GM12878 (cell line): ENCODE results near the gene NHS. TPM values are rescaled to one million over a fixed set of nuclear protein-coding genes. Genes with fewer than 3 reads are reported as not detected.

Experiments
- ATAC-seq: fragments of 200-7000 bp; cut with Tn5 transposase; 3 replicates; pipeline ENCODE4 v1.9.1; 2020; ENCODE audit warnings: mild to moderate bottlenecking, moderate library complexity
- BruUV-seq: library from RNA; stranded (reverse); fragments of 400-500 nt; replicated peaks from 2 replicates; lab custom pipeline; 2021; lab: Mats Ljungman, UMichigan
- CTCF ChIA-PET: fragments of 300-600 bp; sonication (Branson Sonifier 250); formaldehyde crosslinking; extraction: SDS; loops from one replicate; lab custom pipeline; 2021; ENCODE audit warnings: inconsistent platforms; lab: Yijun Ruan, JAX
- POLR2A ChIA-PET: fragments of 350-600 bp; formaldehyde crosslinking; extraction: SDS; loops from one replicate; lab custom pipeline; 2021; ENCODE audit warnings: inconsistent platforms; lab: Charles Lee
- RAD21 ChIA-PET: fragments of 300-600 bp; sonication (Branson Sonifier 250); formaldehyde crosslinking; loops from one replicate; lab custom pipeline; 2023; ENCODE audit warnings: antibody characterized with exemption; ENCODE audit not compliant: unreplicated experiment; lab: Charles Lee
- SMC1A ChIA-PET: fragments of 300-600 bp; sonication (Branson Sonifier 250); formaldehyde crosslinking; loops from one replicate; lab custom pipeline; 2023; ENCODE audit not compliant: unreplicated experiment, uncharacterized antibody; lab: Charles Lee
- DNase-seq: peaks from one replicate; pipeline ENCODE4 v3.0.0-alpha.2; 2011; ENCODE audit warnings: low read depth, low spot score
- FAIRE-seq: peaks from 3 replicates; lab custom pipeline; 2011; peaks lifted over from hg19 to GRCh38; lab: Jason Lieb, UNC
- H2AFZ ChIP-seq: 2 replicates; pipeline ENCODE4 v1.6.0; 2011; ENCODE audit warnings: low read depth, low read length, control low read depth; ENCODE audit not compliant: control insufficient read depth
- H3K27ac ChIP-seq: 2 replicates; pipeline ENCODE4 v1.5.1; 2011; ENCODE audit warnings: control low read depth; ENCODE audit not compliant: control insufficient read depth, insufficient read depth
- H3K27me3 ChIP-seq, 2 experiments: replicated peaks in 1 of 2; 2 replicates each; pipeline versions ENCODE4 v1.6.0 to v1.6.1; 2011; ENCODE audit warnings: low read length in 1 of 2; ENCODE audit not compliant: control insufficient read depth in 2 of 2, insufficient read depth in 2 of 2
- H3K36me3 ChIP-seq, 2 experiments: 2 replicates each; pipeline ENCODE4 v1.5.1; 2011; ENCODE audit warnings: low read length in 1 of 2; ENCODE audit not compliant: control insufficient read depth in 2 of 2, insufficient read depth in 2 of 2
- H3K4me1 ChIP-seq: 2 replicates; pipeline ENCODE4 v1.6.1; 2011; ENCODE audit warnings: mild to moderate bottlenecking, low read length, moderate library complexity, mixed read lengths; ENCODE audit not compliant: control insufficient read depth, insufficient read depth
- H3K4me2 ChIP-seq: 2 replicates; pipeline ENCODE4 v1.6.0; 2011; ENCODE audit warnings: control low read depth; ENCODE audit not compliant: control insufficient read depth, insufficient read depth
- H3K4me3 ChIP-seq: fragments of 200-600 bp; sonication (generic); 2 replicates; pipeline ENCODE4 v1.5.1; 2016
- H3K79me2 ChIP-seq: 2 replicates; pipeline ENCODE4 v1.6.0; 2011; ENCODE audit warnings: low read length; ENCODE audit not compliant: control insufficient read depth, insufficient read depth
- H3K9ac ChIP-seq: 2 replicates; pipeline ENCODE4 v1.8.0; 2011; ENCODE audit warnings: low read length, control low read depth, mixed read lengths; ENCODE audit not compliant: control insufficient read depth, insufficient read depth
- H3K9me3 ChIP-seq: replicated peaks from 3 replicates; pipeline ENCODE4 v1.5.1; 2011; ENCODE audit warnings: mild to moderate bottlenecking, low read length; ENCODE audit not compliant: control insufficient read depth, insufficient read depth
- H4K20me1 ChIP-seq: 2 replicates; pipeline ENCODE4 v1.6.0; 2011; ENCODE audit not compliant: control insufficient read depth, insufficient read depth
- CBX3 ChIP-seq: fragments of 200-600 bp; sonication (generic); IDR thresholded peaks from 2 replicates; pipeline ENCODE4 v1.6.1; 2016; ENCODE audit warnings: low read depth, borderline replicate concordance
- HDGF ChIP-seq: fragments of 450-650 bp; IDR thresholded peaks from 2 replicates; pipeline ENCODE4 v1.6.1; 2016; ENCODE audit warnings: antibody characterized with exemption
- MXI1 ChIP-seq: fragments of 150-350 bp; IDR thresholded peaks from 2 replicates; pipeline ENCODE4 v1.6.1; 2011; ENCODE audit warnings: low read depth, mild to moderate bottlenecking, inconsistent platforms, low read length, improper control_type of control experiment
- MYC ChIP-seq: IDR thresholded peaks from 2 replicates; pipeline ENCODE4 v1.6.1; 2011; ENCODE audit warnings: mild to moderate bottlenecking, low read length, moderate library complexity, inconsistent platforms; ENCODE audit not compliant: insufficient read depth, insufficient replicate concordance, insufficient read length, severe bottlenecking
- NRF1 ChIP-seq: conservative IDR thresholded peaks from 2 replicates; pipeline ENCODE4 v1.6.1; 2011; ENCODE audit warnings: mild to moderate bottlenecking, low read depth, low read length, improper control_type of control experiment
- PKNOX1 ChIP-seq: fragments of 450-650 bp; IDR thresholded peaks from 2 replicates; pipeline ENCODE4 v1.6.1; 2016; ENCODE audit warnings: mild to moderate bottlenecking
- POU2F2 ChIP-seq: IDR thresholded peaks from 3 replicates; pipeline ENCODE4 v1.6.1; 2011; ENCODE audit warnings: low read depth, mild to moderate bottlenecking, low read length, borderline replicate concordance
- RAD51 ChIP-seq: fragments of 450-650 bp; IDR thresholded peaks from 2 replicates; pipeline ENCODE4 v1.6.1; 2016; ENCODE audit warnings: moderate library complexity, mild to moderate bottlenecking, inconsistent platforms
- RFX5 ChIP-seq: IDR thresholded peaks from 2 replicates; pipeline ENCODE4 v1.6.1; 2011; ENCODE audit warnings: low read depth, low read length, improper control_type of control experiment
- SP1 ChIP-seq: IDR thresholded peaks from one replicate; pipeline ENCODE4 v1.6.1; 2011; ENCODE audit warnings: low read depth, low read length
- WRNIP1 ChIP-seq: IDR thresholded peaks from 2 replicates; pipeline ENCODE4 v1.6.1; 2011; ENCODE audit warnings: low read depth, low read length, improper control_type of control experiment, borderline replicate concordance
- YY1 ChIP-seq: IDR thresholded peaks from 2 replicates; pipeline ENCODE4 v1.6.1; 2011; ENCODE audit warnings: low read depth, mild to moderate bottlenecking, low read length
- ZNF384 ChIP-seq: IDR thresholded peaks from 2 replicates; pipeline ENCODE4 v1.6.1; 2012; ENCODE audit warnings: low read depth, mild to moderate bottlenecking, low read length, improper control_type of control experiment, borderline replicate concordance
- WGBS: methylation state at CpG from one replicate; pipeline ENCODE4 v1.1.6; 2016; ENCODE audit warnings: low lambda C conversion rate; ENCODE audit not compliant: insufficient replicate concordance, insufficient coverage; ENCODE audit errors: missing lambda C conversion rate; 5-methylcytosine and 5-hydroxymethylcytosine counted together
- in situ Hi-C: fragments of 300-500 bp; cut with MboI; formaldehyde crosslinking; loops from 9 replicates; pipeline ENCODE4 v1.14.3; 2018; ENCODE audit warnings: mixed read lengths
- intact Hi-C: fragments of 100-400 bp; cut with micrococcal nuclease; formaldehyde crosslinking; loops from one replicate; pipeline ENCODE4 v1.14.2; 2022; ENCODE audit not compliant: unreplicated experiment
- polyA plus RNA-seq, 11 experiments: library from polyadenylated mRNA; depleted of rRNA in 4 of 11; unstranded in 6 of 11; stranded (reverse) in 5 of 11; fragments of >200 nt; fragmentation: Nextera tagmentation in 4 of 11; fragmentation: Illumina TruSeq in 1 of 11; extraction: Ambion mirVana in 4 of 11; extraction: Trizol in 1 of 11; gene quantifications; 1 replicate in 1 of 11; 2 replicates in 10 of 11; pipeline versions ENCODE4 v1.2.1 to v1.2.3, GENCODE V29; 2011 to 2016; ENCODE audit warnings: inconsistent platforms in 2 of 11, missing spikeins in 2 of 11, low read depth in 1 of 11
- total RNA-seq, 4 experiments: library from RNA; depleted of rRNA in 3 of 4; stranded (reverse); fragments of >200 nt in 3 of 4; fragmentation: Illumina TruSeq in 1 of 4; extraction: Trizol in 1 of 4; gene quantifications; 2 replicates each; pipeline versions ENCODE4 v1.2.1 to v1.2.3, GENCODE V29; 2013 to 2021
- TF ChIP-seq, protein P1 (sequence below): fragments of 150-350 bp; IDR thresholded peaks from 2 replicates; pipeline ENCODE4 v1.6.1; 2014; ENCODE audit warnings: mild to moderate bottlenecking, low read depth, low read length
- TF ChIP-seq, protein P2 (sequence below): IDR thresholded peaks from 2 replicates; pipeline ENCODE4 v1.6.1; 2011; ENCODE audit warnings: mild to moderate bottlenecking, low read depth, low read length, moderate library complexity; ENCODE audit not compliant: insufficient replicate concordance
- TF ChIP-seq, protein P3 (sequence below): IDR thresholded peaks from 2 replicates; pipeline ENCODE4 v1.6.1; 2011; ENCODE audit warnings: borderline replicate concordance, low read depth, mild to moderate bottlenecking, moderate library complexity, mixed read lengths, low read length; ENCODE audit not compliant: insufficient read depth; ENCODE audit errors: extremely low read length
- TF ChIP-seq, protein P4 (sequence below): IDR thresholded peaks from 2 replicates; pipeline ENCODE4 v1.6.1; 2012; ENCODE audit warnings: low read depth, low read length, improper control_type of control experiment

Gene NHS
- total and polyA plus RNA-seq, 10 of the 15 experiments (the other 5 are each of a cell fraction or from before 2014, with no cell fraction given), result under 0.01 to 0.07 (median 0.03) TPM; not detected in 7

DNA sequence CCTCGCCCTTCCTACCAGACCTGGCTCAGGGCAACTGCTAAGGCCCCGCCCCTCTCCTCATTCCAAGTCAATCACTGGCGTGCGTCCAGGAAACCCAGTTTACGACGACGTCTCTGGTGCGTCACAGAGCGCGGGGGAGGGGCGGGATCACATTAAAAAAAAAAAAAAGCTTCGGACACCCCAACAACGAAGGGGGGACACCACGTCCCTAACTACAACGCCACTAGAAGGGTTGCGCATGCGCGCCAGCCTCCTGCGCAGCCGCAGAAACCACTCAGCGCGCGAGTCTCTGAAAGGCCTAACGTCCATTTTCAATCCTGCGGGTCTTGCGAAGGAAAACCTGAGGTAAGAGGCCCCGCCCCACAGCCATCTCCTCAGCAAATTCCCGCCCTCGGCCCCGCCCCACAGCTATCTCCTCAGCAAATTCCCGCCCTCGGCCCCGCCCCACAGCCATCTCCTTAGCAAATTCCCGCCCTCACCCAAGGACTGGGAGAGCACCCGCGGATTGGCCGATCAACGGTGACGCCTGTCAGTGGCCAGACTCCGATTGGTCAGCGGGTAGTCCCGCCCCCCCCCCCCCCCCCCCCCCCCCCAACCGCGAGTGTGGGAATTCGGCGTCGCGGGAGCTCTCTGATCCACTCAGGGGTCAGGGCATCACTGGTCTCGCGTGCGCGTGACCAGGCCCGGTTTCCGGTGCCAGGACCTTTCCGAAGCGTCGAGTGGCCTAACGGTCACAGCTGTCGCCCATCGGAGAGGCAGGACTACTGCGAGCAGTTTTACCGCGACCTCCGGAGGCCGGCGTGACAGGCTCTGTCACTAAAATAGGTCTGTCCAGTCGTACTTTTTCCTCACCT, 362.1 kb downstream of the NHS start, which contains the start of gene SCML1:
Gene SCML1 (plus strand): TSS at position 638 of the 854 bp plus-strand sequence. CDS start 6,694 bp downstream, outside the sequence.
- FAIRE-seq (no peak), DNase-seq (peak; percentile 71), ATAC-seq (peak; percentile 79)
- POLR2A ChIA-PET, result no interaction called here
- CTCF ChIA-PET, result interaction anchor here (1.5 kb wide), 1 partner anchor 22 kb away, joined by 3 read pairs; no protein-coding TSS in a partner anchor
- Histone ChIP-seq H3K4me1 (no peaks in the 10 kb centered on the region), H3K27me3 (no peaks in the 10 kb centered on the region), H3K36me3 (no peaks in the 10 kb centered on the region), H3K9me3 (no peaks in the 10 kb centered on the region), H2AFZ (peak within 1 kb of the TSS; percentile 54), H3K4me3 (peak within 1 kb of the TSS; percentile 18), H3K79me2 (no peaks in the 10 kb centered on the region; the same call in 1 of the 2 replicates), H3K9ac (peak within 1 kb of the TSS; percentile 27; the same call in 1 of the 2 replicates), H3K27ac (peak within 1 kb of the TSS; percentile 24; the same call in 1 of the 2 replicates), H4K20me1 (no peaks in the 10 kb centered on the region), H3K4me2 (peak within 1 kb of the TSS; percentile 48)
- BruUV-seq, result no TSS peak
- in situ Hi-C loops, result no loop called here
- WGBS, result 60% methylated on average over 31 of the region's 67 CpGs
- SMC1A ChIA-PET, result no interaction called here
- RAD21 ChIA-PET, result no interaction called here
- intact Hi-C loops, result no loop called here
- TF ChIP-seq SP1 (peak; percentile 47), PKNOX1 (peak; percentile 75), WRNIP1 (no peak), ZNF384 (peak; percentile 63), MXI1 (no peak), RFX5 (peak; percentile 71; the same call in 1 of the 2 replicates), HDGF (no peak), CBX3 (no peak), NRF1 (peak; percentile 72), POU2F2 (no peak), MYC (no peak), RAD51 (no peak), YY1 (no peak)
- TF ChIP-seq, protein P1, sequence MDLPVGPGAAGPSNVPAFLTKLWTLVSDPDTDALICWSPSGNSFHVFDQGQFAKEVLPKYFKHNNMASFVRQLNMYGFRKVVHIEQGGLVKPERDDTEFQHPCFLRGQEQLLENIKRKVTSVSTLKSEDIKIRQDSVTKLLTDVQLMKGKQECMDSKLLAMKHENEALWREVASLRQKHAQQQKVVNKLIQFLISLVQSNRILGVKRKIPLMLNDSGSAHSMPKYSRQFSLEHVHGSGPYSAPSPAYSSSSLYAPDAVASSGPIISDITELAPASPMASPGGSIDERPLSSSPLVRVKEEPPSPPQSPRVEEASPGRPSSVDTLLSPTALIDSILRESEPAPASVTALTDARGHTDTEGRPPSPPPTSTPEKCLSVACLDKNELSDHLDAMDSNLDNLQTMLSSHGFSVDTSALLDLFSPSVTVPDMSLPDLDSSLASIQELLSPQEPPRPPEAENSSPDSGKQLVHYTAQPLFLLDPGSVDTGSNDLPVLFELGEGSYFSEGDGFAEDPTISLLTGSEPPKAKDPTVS, result no peak
- TF ChIP-seq, protein P2, sequence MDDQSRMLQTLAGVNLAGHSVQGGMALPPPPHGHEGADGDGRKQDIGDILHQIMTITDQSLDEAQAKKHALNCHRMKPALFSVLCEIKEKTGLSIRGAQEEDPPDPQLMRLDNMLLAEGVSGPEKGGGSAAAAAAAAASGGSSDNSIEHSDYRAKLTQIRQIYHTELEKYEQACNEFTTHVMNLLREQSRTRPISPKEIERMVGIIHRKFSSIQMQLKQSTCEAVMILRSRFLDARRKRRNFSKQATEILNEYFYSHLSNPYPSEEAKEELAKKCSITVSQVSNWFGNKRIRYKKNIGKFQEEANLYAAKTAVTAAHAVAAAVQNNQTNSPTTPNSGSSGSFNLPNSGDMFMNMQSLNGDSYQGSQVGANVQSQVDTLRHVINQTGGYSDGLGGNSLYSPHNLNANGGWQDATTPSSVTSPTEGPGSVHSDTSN, result peak; percentile 54
- TF ChIP-seq, protein P3, sequence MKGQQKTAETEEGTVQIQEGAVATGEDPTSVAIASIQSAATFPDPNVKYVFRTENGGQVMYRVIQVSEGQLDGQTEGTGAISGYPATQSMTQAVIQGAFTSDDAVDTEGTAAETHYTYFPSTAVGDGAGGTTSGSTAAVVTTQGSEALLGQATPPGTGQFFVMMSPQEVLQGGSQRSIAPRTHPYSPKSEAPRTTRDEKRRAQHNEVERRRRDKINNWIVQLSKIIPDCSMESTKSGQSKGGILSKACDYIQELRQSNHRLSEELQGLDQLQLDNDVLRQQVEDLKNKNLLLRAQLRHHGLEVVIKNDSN, result no peak
- TF ChIP-seq, protein P4, sequence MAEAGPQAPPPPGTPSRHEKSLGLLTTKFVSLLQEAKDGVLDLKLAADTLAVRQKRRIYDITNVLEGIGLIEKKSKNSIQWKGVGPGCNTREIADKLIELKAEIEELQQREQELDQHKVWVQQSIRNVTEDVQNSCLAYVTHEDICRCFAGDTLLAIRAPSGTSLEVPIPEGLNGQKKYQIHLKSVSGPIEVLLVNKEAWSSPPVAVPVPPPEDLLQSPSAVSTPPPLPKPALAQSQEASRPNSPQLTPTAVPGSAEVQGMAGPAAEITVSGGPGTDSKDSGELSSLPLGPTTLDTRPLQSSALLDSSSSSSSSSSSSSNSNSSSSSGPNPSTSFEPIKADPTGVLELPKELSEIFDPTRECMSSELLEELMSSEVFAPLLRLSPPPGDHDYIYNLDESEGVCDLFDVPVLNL, result peak; percentile 69
